Panc1 (cell line): ENCODE data around the gene KATNAL2.

Source experiments
- CTCF ChIP-seq: fragments of 450-650 bp; IDR thresholded peaks from 2 replicates; pipeline ENCODE4 v1.5.1; 2017; ENCODE audit warnings: mild to moderate bottlenecking
- POLR2AphosphoS5 ChIP-seq: IDR thresholded peaks from 2 replicates; pipeline ENCODE4 v1.6.1; 2012; ENCODE audit warnings: mild to moderate bottlenecking, low read depth, low read length, moderate library complexity
- REST ChIP-seq, 2 experiments: IDR thresholded peaks; 2 replicates each; pipeline ENCODE4 v1.6.1; 2011 to 2012; ENCODE audit warnings: low read depth in 2 of 2, control low read depth in 1 of 2, low read length in 1 of 2, mild to moderate bottlenecking in 1 of 2, moderate library complexity in 1 of 2; ENCODE audit not compliant: insufficient read depth in 1 of 2
- SIN3A ChIP-seq: IDR thresholded peaks from 2 replicates; pipeline ENCODE4 v1.6.1; 2012; ENCODE audit warnings: low read depth, mild to moderate bottlenecking, low read length, moderate library complexity, borderline replicate concordance; ENCODE audit not compliant: insufficient read depth
- TCF7L2 ChIP-seq: IDR thresholded peaks from 2 replicates; pipeline ENCODE4 v1.6.1; 2011; ENCODE audit warnings: mild to moderate bottlenecking, low read depth, low read length, inconsistent platforms

DNA sequence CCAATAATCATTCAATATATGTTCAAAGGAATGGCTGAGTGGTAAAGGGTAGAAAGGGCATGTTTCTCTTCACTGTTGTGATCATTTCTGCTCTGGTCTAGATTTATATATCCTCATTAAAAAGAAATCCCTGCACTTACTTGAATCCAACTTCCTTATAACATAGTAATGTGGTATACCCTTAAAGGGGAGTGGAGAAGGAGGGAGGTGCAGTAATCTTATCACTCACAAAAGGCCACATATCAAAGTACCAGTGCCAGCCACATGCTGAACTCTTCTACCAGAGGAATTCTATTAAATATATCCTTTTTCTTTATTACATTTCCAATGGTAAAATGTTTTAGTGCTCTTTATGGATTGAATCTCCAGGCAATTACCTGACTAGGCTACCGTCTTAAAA lies 3.3 kb downstream of the KATNAL2 start:
- TF ChIP-seq CTCF (no peak), POLR2AphosphoS5 (no peak), TCF7L2 (no peak), REST (IDR thresholded peaks at IDR 0.05; ENCODE audit: insufficient read depth in 1 of 2, low read depth in 2 of 2, low read length in 1 of 2) (no peak), SIN3A (no peak)
